Skin epidermis (tissue), 12 donors: Measurements from ENCODE around the gene CCDC51.
A peak's percentile ranks its signal among the peaks of the same experiment; 100 is the strongest.
"Not testable (repeated sequence)": the region's sequence is repeated elsewhere in the genome, so short reads cannot be mapped to it uniquely, and the experiment has no call there.

Source experiments
- H3K27ac ChIP-seq, 21 experiments: fragments of 200-600 bp; sonication (generic) in 11 of 21; one replicate each; pipeline ENCODE4 v1.5.0; 2020; ENCODE audit warnings: mild to moderate bottlenecking in 3 of 21, inconsistent platforms in 2 of 21, moderate library complexity in 2 of 21
- H3K4me3 ChIP-seq, 7 experiments: fragments of 200-600 bp; sonication (generic) in 2 of 7; one replicate each; pipeline ENCODE4 v1.5.0; 2020; ENCODE audit warnings: inconsistent platforms in 2 of 7, mild to moderate bottlenecking in 2 of 7, moderate library complexity in 1 of 7

CCDC51 gene, protein sequence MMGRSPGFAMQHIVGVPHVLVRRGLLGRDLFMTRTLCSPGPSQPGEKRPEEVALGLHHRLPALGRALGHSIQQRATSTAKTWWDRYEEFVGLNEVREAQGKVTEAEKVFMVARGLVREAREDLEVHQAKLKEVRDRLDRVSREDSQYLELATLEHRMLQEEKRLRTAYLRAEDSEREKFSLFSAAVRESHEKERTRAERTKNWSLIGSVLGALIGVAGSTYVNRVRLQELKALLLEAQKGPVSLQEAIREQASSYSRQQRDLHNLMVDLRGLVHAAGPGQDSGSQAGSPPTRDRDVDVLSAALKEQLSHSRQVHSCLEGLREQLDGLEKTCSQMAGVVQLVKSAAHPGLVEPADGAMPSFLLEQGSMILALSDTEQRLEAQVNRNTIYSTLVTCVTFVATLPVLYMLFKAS

DNA sequence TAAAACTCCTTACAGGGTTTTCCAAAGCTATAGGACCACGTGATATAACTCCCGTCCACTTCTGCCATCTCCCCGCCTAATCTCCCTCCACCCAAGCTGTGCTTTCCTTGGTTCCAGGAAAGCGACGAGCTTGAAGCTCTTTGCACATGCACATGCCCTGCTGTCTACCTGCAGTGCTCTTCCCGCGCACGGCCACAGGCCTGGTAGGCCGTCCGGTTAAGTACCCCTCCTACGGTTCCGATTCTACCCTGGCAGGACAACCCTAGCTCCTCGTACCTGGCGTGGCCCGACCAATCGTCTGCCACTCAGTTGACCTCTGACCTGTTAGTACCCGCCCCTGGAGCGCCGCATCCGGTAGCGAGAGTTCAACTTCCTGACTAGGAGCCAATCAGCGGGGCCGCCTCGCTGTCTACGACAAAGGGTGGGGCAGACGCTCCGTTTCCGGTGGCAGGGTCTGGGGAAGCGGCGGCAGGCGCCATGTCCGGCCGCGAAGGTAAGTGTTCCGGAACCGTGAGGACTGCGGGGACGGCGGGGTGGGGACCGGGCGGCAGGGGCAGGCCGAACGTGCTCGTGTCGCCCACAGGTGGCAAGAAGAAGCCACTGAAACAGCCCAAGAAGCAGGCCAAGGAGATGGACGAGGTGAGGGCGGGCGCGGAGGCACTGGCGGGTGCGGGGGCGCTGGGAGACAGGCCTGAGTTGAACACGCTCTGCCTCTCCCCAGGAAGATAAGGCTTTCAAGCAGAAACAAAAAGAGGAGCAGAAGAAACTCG lies at the start of gene CCDC51, which contains the start of gene TMA7:
Gene CCDC51, minus strand, starts transcription at position 300 of the 770 bp plus-strand sequence. CDS start 4,991 bp downstream, outside the sequence.
Gene TMA7, plus strand, starts transcription at position 438 of the 770 bp plus-strand sequence. Its CDS starts 40 bp downstream, at position 478.
- Histone ChIP-seq H3K27ac (peak within 1 kb of the TSS; percentile 88 to 97 (median 93)), H3K4me3 (peak within 1 kb of the TSS; percentile 74 to 89 (median 80))

DNA sequence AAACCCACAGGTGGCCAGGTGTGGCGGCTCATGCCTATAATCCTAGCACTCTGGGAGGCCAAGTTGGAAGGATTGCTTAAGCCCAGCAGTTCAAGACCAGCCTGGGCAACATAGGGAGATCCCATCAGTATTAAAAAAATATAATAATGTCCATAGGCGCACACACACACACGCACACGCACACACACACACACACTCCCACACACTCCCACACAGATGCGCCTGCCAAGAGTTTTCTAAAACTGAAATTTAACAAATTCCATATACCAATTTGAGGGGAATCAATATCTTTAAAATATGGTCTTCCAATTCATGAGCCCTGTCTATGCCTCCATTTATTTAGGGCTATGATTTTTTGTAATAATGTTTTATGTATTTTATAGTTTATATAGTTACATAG lies 47.0 kb upstream of the CCDC51 start:
- Histone ChIP-seq H3K4me3 (no peak overlapping the region), H3K27ac (no peak overlapping the region)

DNA sequence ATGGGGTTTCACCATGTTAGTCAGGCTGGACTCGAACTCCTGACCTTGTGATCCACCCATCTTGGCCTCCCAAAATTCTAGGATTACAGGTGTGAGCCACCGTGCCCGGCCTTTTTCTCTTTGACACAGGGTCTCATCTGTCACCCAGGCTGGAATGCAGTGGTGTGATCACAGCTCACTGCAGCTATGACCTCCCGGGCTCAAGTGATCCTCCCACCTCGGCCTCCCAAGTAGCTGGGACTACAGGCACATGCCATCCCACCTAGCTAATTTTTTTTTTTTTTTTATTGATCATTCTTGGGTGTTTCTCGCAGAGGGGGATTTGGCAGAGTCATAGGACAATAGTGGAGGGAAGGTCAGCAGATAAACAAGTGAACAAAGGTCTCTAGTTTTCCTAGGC lies 42.9 kb upstream of the CCDC51 start:
- not testable (repeated sequence) for H3K4me3 ChIP-seq

DNA sequence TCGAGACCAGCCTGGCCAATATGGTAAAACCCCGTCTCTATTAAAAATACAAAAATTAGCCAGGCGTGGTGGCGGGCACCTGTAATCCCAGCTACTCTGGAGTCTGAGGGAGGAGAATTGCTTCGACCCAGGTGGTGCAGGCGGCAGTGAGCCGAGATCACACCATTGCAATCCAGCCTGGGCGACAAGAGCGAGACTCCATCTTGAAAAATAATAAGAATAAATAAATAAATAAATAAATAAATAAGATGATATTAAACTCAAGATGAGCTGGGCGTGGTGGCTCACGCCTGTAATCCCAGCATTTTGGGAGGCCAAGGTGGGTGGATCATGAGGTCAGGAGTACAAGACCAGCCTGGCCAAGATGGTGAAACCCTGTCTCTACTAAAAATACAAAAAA lies 41.0 kb upstream of the CCDC51 start:
- H3K4me3 ChIP-seq, H3K27ac ChIP-seq: not testable (repeated sequence)

More for the DNA sequence above, 42.9 kb upstream of the CCDC51 start:
- H3K27ac ChIP-seq = not testable (repeated sequence)

DNA sequence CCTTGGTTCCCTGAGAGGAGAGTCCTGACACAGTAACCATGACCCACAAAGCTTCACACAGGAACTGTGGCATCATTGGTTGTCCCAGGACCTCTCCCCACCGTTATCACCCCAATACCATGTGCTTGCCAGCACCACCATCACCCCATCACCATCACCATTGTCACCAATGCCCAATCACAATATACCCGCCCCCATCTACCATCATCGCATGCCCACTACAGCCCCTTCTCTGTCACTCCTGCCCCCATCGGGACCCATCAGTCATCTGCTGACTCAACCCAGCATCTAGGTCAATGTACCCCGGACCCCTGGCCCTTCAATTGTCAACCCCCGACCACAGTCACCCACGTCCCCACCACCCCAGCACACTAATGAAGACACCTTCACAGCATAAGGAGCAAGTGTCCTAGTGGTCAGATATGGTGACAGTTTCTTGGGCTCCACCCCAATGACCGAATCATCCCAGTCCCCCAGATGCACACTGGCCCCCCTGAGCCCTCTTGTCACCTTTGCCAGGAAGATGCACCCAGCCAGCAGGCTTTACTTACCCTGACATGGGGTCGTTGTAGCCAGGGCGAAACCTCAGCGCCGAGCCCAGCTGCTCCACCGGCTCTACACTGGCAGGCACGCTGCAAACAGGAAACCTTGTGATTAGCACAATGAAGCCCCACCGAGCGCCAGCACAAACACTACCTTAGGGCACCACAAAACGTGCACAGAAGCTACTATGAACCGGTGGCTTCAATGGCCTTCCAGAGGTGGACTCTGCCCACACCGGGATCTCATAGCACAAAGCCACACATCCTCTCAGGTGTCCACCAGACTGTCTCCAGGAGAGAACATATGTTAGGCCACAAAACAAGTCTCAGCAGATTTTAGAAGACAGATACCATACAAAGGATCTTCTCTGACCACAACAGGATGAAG lies 39.0 kb upstream of the CCDC51 start:
- peak overlapping the region in 16 of 21 experiments; percentile 3 to 92 (median 74) for H3K27ac ChIP-seq
- H3K4me3 ChIP-seq = peak overlapping the region in 3 of 7 experiments; percentile 12 to 17 (median 15)

DNA sequence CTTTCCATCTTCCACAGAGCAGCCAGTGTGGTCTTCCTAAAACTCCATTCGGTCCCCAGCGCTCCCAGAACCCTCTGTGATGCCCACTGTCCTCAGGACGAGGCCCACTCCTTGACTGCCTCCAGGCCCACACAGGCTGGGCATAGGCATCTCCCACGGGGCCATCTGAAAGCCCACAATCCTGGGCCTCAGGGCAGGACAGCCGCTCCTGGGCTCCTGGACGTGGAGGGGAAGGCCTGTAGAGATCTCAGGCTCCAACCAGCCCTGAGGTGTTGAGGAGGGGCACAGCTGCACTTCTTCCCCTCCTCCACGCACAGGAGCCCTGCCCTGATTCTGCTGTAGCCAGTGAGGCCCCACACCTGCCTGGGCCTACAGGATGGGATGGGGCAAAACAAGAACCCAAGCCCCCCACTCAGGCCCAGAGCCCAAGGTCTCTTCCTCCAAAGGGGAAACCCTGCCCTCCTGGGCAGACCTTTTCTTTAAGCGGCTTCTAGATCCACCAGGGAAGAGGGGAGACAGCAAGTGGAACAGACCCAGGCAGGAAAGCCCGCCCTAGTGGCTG lies 38.1 kb upstream of the CCDC51 start:
- Histone ChIP-seq H3K27ac (peak overlapping the region in 18 of 21 experiments; percentile 3 to 92 (median 72)), H3K4me3 (peak overlapping the region in 1 of 7 experiments; percentile 17)

DNA sequence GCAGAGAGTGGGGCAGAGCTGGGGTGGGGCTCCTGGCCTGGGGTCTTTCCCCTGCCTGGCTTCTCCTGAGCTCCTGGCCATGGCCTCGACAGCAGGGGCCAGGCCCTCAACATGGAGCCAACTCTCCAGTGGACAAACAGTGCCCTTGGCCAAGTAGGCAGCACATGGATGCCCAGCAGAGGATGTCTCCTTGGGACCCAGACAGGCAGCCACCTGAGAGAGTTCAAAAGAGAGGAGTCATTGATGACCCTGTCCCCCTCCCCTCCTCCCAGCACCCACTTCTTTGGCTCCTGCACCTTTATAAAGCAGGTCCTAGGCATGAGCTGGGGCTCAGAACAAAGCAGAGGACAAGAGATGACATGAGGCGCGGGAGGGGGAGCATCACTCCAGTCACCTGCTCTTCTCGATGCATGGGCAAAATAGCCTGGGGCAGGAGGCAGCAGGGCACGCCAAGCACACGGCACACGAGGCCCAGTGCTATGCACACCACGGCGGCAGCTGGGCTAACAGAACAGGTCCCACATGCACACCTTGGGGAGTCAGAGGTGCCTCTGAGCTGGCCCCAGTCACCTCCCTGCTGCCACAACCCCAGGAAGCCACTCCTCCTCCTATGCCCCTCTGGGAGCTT lies 36.6 kb upstream of the CCDC51 start:
- Histone ChIP-seq H3K4me3 (no peak overlapping the region), H3K27ac (peak overlapping the region in 5 of 21 experiments; percentile 7 to 83 (median 35))

DNA sequence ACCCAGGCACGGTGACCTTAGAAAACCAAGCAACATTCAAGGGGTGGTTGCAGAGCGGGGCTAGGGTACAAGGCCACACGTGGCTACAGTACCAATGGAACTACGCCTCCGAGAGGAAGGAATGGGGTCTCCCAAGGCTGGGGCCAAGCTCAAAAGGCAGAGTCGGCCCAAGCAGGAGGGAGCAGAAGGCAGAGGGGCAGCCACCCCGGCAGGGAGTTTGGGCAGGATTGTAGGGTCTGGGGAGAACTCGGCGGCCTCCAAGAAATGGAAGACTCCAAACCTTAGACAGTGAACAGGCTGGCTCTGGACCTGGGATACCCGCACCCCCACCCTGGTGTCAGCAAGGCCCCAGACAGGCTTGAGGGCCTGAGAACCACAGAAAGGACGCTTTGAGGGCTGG lies 35.3 kb upstream of the CCDC51 start:
- H3K4me3 ChIP-seq = no peak overlapping the region
- peak overlapping the region in 5 of 21 experiments; percentile 0 to 58 (median 33) for H3K27ac ChIP-seq

DNA sequence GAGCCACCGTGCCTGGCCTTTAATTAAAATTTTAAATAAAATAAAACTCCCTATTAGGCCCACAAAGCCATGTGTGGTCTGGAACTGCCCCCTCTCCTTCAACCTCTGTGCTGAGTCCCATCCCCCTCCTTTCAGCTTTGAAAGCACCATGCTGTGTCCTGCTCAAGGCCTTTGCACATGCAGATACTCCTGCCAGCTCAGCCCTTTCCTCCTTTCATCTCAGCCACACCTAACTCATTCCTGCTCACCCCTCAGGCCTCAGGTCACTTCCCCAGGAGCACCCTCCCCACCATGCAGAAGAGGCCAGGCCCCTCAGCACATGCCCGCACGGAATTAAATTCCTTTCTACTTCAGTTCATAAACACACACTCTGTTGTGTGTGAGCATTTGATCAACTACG lies 34.7 kb upstream of the CCDC51 start:
- peak overlapping the region in 2 of 21 experiments; percentile 2 to 58 for H3K27ac ChIP-seq
- H3K4me3 ChIP-seq = no peak overlapping the region

DNA sequence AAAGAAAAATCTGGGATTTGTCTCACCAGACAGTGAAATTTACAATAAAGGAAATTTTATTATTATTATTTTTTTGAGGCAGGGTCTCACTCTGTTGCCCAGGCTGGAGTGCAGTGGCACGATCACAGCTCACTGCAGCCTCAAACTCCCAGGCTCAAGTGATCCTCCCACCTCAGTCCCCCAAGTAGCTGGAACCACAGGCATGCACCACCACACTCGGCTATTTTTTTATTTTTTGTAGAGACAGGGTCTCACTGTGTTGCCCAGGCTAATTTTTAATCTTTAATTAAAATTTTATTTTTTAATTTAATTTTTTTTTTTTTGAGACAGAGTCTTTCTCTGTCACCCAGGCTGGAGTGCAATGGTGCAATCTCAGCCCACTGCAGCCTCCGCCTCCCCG lies 34.1 kb upstream of the CCDC51 start:
- not testable (repeated sequence) for H3K4me3 ChIP-seq
- peak overlapping the region in 7 of 21 experiments; percentile 91 to 99 (median 95) for H3K27ac ChIP-seq

DNA sequence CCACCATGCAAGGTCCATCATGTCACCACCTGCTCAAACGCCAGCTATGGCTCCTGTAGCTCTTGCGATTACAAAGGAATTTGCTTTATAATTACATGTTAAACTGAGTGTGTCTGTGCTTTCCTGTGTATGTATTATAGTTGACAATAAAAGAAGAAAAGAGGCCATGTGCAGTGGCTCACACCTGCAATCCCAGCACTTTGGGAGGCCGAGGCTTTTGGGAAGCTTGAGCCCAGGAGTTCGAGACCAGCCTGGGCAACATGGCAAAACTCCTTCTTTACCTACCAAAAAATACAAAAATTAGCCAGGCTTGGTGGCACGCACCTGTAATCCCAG lies 33.7 kb upstream of the CCDC51 start:
- peak overlapping the region in 1 of 7 experiments; percentile 62 for H3K4me3 ChIP-seq
- H3K27ac ChIP-seq = peak overlapping the region in 20 of 21 experiments; percentile 84 to 99 (median 95)

DNA sequence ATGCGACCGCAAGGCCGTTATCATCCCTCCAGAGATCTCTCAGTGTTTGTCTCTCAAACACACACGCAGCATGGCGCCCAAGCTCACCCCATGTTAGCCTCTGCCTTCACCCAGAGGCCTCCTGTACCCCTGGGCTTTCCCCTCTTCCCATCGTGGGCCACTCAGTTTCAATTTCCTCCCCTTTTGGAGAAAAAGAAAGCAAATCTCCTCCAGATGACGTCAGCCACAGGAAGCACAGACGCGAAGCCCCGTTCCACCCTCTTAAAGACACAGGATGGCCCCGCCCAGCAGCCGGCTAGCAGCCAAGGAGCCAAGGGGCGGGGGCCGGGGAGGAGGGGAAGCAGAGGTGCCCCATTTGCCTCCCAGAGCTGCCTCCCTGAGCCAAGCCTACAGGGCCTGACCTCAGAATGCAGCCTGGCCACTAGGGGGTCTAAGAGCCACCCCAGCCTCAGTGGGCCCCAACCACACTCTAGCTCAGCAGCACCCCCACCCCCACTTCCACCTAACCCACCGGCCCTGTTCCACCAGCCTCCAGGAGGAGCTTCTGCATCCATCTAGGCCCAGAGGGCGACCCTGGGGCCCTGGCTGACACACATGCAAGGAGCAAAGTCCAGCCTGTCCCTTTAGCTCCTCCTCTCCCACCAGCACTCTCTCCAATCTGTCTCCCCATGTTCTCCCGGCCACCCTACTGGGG lies 33.2 kb upstream of the CCDC51 start:
- H3K27ac ChIP-seq = peak overlapping the region; percentile 47 to 99 (median 95)
- peak overlapping the region; percentile 50 to 62 (median 54) for H3K4me3 ChIP-seq

DNA sequence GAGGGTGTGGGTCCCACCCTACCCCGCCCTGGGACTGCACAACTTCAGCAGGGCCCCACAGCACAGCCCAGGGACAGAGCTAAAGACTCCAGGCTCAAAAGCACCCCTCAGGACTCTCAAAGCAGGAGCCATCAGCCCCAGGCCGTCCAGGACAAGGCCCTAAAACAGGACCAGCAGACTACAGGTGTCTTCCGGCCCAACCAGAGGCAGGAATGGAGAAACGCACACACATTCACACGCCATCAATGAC lies 32.7 kb upstream of the CCDC51 start:
- H3K27ac ChIP-seq = peak overlapping the region; percentile 47 to 99 (median 95)
- H3K4me3 ChIP-seq = peak overlapping the region; percentile 50 to 62 (median 54)

DNA sequence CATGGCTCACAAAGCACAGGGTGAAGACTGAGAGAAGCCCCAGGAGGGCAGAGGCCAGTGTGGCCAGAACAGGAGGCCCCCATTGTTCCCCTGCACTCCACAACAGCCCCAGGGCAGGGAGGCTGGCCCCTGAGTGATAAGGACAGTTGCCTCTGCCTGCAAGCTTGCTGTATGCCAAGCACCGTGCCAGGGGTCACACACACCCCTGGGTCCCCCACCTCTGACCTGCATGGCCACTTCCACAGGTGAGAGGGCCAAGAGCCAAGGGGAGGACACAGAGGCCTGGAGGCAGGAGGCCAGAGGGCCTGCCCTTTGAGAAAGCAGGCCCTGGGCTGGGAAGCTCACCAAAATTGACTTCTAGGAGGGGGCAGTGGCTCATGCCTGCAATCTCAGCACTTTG lies 30.4 kb upstream of the CCDC51 start:
- Histone ChIP-seq H3K27ac (peak overlapping the region in 12 of 21 experiments; percentile 7 to 99 (median 50)), H3K4me3 (no peak overlapping the region)

DNA sequence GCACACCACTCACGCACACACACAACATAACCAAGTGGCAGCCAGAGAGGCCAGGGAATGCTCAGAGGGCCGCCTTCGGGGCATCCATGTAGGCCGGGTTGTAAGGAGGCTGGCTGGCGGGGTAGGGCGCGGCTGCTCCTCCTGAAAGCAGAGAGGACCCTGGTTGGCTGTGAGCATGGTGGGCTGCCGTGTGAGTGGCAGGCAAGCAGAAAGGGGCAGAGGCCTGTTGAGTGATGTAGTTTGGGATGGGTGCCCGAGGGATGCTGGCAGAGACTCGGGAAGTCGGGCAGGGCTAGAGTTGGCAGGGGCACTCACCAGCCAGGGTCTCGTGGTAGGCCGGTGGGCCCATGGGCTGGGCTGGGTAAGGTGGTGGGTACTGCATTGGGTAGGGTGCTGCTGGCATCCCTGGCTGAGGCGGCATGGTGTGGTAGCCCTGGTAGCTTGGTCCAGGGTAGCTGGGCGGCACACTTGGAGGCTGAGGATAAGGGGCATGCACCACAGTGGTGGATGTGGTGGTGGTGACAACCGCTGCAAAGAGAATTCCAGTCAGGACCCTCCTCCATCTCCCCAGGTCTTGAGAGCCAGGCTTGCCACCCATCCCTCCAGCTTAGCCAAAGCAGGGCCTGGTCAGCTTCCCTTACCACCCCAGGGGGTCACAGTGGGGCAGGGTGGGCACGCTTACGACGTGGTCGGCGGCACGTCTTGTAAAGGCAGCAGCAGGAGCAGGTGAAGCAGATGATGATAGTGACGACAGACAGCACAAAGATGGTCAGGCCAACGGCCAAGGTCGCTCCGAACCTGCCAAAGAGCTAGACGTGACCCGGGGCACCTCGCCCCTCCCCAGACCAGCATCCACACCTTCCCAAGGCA lies 29.4 kb upstream of the CCDC51 start:
- Histone ChIP-seq H3K4me3 (no peak overlapping the region), H3K27ac (peak overlapping the region in 10 of 21 experiments; percentile 10 to 100 (median 98))

DNA sequence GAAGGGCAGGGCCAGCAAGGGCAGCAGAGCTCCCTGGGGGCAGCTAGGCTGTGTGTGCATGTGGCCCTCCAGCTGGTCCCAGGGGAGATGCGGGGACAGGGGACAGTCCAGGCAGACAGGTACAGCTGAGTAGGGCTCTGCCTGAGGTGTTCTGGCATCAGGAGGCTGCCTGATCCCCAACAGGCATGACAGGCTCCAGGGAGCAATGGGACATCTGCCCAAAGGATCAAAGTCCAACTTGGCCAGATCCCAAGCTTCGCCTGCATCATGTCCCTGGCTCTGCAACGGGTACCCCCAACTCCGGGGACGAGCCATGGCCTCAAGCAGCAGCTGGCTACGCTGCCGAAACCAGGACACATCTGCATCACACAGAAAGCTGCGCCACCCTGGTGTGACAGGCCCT lies 28.4 kb upstream of the CCDC51 start:
- Histone ChIP-seq H3K27ac (peak overlapping the region in 13 of 21 experiments; percentile 14 to 100 (median 98)), H3K4me3 (no peak overlapping the region)
